Body of pancreas (tissue), 4 donors: ENCODE results near the gene CSAD.

Experiments used
- POLR2A ChIP-seq, 3 donors: fragments of 450-650 bp; IDR thresholded peaks; one replicate each; pipeline ENCODE4 v1.6.1; 2016; ENCODE audit warnings: antibody characterized with exemption in 3 of 3, mild to moderate bottlenecking in 2 of 3
- TF ChIP-seq, protein P1 (sequence below), 7 experiments: fragments of 450-650 bp in 4 of 7; fragments of 200-600 bp in 3 of 7; sonication (generic) in 3 of 7; IDR thresholded peaks; one replicate each; pipeline ENCODE4 v1.5.1; 2016 to 2019; ENCODE audit warnings: antibody characterized with exemption in 7 of 7

DNA sequence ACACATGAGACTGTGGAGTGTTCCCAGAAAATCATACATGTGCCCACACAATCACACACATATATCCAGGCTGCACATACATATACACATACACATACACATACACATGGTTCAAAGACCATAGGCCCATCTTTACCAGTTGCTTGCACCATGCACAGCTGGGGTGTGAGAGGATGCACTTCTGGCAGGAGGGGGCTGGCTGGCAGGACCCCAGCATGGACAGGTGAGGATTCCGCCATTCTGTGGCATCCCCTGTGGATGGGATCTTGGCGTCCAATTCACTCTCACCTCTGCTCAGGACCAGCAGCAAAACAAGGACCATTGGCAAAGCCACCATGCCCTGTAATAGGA lies 19.4 kb upstream of the CSAD start:
- no peak for TF ChIP-seq POLR2A (IDR thresholded peaks at IDR 0.05)
- TF ChIP-seq, protein P1, sequence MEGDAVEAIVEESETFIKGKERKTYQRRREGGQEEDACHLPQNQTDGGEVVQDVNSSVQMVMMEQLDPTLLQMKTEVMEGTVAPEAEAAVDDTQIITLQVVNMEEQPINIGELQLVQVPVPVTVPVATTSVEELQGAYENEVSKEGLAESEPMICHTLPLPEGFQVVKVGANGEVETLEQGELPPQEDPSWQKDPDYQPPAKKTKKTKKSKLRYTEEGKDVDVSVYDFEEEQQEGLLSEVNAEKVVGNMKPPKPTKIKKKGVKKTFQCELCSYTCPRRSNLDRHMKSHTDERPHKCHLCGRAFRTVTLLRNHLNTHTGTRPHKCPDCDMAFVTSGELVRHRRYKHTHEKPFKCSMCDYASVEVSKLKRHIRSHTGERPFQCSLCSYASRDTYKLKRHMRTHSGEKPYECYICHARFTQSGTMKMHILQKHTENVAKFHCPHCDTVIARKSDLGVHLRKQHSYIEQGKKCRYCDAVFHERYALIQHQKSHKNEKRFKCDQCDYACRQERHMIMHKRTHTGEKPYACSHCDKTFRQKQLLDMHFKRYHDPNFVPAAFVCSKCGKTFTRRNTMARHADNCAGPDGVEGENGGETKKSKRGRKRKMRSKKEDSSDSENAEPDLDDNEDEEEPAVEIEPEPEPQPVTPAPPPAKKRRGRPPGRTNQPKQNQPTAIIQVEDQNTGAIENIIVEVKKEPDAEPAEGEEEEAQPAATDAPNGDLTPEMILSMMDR (IDR thresholded peaks at IDR 0.05) = no peak
